Astrocyte of the cerebellum (primary cell): ENCODE measurements around the gene TRIM2.

Source experiments
- DNase-seq: peaks from one replicate; pipeline ENCODE4 v3.0.0-alpha.2; 2011; ENCODE audit warnings: low read depth
- H3K4me3 ChIP-seq: 2 replicates; pipeline ENCODE4 v1.5.1; 2011; ENCODE audit warnings: mild to moderate bottlenecking, low read depth, low read length, moderate library complexity
- in situ Hi-C: cut with HindIII; loops from 2 replicates; pipeline ENCODE4 v1.10.0; 2017; ENCODE audit warnings: low sequenced_read_pairs
- TF ChIP-seq, protein P1 (sequence below): IDR thresholded peaks from 2 replicates; pipeline ENCODE4 v1.5.1; 2012; ENCODE audit warnings: low read length, low read depth, moderate library complexity, mild to moderate bottlenecking; ENCODE audit errors: missing control alignments

TRIM2 gene

DNA sequence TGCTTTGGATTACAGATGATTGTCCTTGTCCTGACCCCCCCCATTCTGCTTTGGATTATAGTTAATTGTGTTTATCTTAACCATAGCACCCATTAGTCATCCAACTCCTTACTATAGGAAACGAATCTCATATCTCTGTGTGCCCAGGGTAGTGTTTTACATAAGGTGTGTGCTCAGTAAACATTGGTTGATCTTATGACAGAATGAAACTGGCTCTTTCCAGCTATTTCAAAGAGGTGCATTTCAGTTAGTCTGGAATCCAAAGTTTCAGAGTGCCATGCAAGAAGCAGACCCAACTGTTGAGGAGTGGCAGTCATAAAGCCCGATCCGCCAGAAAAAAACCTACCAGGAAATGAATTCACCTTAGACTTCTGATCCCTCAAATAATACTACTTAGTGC lies 14.7 kb downstream of the TRIM2 start:
- in situ Hi-C loops: no loop called here
- TF ChIP-seq, protein P1, sequence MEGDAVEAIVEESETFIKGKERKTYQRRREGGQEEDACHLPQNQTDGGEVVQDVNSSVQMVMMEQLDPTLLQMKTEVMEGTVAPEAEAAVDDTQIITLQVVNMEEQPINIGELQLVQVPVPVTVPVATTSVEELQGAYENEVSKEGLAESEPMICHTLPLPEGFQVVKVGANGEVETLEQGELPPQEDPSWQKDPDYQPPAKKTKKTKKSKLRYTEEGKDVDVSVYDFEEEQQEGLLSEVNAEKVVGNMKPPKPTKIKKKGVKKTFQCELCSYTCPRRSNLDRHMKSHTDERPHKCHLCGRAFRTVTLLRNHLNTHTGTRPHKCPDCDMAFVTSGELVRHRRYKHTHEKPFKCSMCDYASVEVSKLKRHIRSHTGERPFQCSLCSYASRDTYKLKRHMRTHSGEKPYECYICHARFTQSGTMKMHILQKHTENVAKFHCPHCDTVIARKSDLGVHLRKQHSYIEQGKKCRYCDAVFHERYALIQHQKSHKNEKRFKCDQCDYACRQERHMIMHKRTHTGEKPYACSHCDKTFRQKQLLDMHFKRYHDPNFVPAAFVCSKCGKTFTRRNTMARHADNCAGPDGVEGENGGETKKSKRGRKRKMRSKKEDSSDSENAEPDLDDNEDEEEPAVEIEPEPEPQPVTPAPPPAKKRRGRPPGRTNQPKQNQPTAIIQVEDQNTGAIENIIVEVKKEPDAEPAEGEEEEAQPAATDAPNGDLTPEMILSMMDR: no peak
- H3K4me3 ChIP-seq: no peak overlapping the region
- no peak for DNase-seq

DNA sequence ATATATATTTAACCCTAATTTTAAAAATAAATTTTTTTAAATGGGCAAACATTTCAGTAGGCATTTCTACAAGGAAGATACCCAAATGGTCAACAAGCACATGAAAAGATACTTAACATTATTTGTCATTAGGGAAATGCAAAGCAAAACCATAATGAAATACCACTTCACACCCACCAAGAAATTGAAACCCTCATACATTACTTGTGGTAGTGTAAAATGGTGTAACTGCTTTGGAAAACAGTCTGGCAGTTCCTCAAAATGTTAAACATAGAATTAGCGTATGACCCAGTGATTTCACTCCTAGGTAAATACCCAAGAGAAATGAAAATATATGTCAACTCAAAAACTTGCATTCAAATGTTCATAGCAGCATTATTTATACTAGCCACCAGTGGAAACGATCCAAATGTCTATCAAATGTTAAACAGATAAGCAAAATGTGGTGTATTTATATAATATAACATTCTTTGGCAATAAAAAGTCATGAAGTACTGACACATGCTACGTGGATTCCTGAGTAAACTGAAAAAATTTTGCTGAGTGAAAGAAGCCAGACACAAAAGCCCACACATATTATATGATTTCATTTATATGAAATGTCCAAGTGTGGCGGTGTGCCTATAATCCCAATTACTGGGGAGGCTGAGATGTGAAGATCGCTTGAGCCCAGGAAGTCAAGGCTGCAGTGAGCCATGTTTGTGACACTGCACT lies 16.6 kb downstream of the TRIM2 start:
- TF ChIP-seq, protein P1: no peak
- no peak for DNase-seq
- in situ Hi-C loops: no loop called here
- no peak overlapping the region for H3K4me3 ChIP-seq

- TF ChIP-seq, protein P1: no peak
- DNase-seq: no peak
- peak overlapping the region; percentile 56 for H3K4me3 ChIP-seq
- in situ Hi-C loops: no loop called here
These were observed 17.8 kb downstream of the TRIM2 start for GRCh38 chr4:153221783-153222706.

DNA sequence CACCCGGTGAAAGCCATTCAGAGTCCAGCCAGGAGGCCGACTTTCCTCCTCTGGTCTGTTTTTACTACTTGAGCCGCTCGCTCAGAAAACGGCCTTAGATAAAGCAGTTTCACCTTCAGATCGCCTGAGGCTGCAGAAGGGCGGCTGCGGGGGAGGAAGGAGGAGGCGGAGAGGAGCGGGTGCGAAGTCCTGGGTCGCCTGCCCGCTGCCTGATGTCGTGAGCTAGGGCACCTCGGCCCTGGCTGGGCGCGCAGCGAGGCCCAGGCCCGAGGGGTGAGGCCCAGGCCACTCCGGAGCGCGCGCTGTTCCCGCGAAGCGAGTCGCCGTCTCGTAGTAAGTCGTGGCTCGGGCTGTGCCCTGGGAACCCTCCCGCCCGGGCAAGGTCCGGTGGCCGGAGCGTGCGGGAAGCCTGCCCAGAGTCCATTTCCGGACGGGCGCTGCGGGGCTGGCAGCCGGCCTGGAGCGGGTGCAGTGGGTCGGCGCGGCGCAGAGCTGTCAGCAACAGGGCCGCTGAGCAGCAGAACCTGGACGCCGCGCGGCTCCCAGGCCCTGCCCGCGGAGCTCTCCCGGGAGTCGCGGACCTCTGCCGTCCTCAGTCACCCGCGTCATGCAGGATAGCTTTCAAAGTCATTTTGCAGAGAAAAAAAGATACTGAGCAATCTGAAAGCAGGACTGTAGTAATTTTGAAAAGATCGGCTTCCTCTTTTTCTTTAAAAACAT lies 18.6 kb downstream of the TRIM2 start:
- in situ Hi-C loops: no loop called here
- no peak for DNase-seq
- H3K4me3 ChIP-seq: peak overlapping the region; percentile 56
- TF ChIP-seq, protein P1: no peak

DNA sequence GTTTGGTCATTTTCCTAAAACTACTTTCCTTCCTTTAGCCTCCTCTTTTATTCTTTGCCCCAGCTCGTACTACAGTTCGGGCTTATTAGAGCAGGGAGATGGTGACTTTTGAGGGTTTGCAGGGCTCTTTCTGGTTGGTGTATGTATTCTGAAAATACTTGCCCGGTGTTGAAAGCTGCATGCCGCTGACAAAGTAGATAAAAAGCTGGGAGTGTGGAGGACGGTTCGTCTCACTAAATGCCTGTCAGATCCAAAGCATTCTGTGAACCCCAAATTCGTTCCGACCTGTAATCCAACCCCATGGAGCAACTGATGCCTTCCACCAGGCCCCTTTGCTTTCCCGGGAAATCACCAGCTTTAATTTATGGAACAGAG lies 19.2 kb downstream of the TRIM2 start:
- peak overlapping the region; percentile 56 for H3K4me3 ChIP-seq
- in situ Hi-C loops: no loop called here
- TF ChIP-seq, protein P1: no peak
- no peak for DNase-seq

DNA sequence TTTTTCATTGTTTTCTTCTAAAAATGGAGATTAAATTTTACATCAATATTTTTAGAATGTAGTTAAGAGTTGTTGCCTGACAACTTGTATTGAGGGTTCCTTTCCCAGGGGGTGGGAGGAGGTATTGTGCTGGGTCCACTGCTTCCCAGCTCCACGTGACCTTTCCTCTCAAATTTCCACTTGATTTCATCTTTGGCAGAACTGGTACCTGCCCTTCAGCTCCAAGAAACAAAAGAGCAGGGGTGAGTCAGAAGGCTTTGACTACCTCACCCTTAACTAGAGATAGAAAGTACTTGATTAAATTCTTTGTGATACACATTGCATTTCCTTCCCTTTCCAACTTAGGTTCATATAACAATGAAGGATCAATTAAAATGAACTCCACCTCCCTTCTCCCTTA lies 19.7 kb downstream of the TRIM2 start:
- in situ Hi-C loops: no loop called here
- TF ChIP-seq, protein P1: no peak
- peak overlapping the region; percentile 56 for H3K4me3 ChIP-seq

More for the DNA sequence above, 19.7 kb downstream of the TRIM2 start:
- no peak for DNase-seq
